WTC11 (cell line): Measurements from ENCODE around the gene ZNRF2. TPM values are rescaled to one million over a fixed set of nuclear protein-coding genes. Genes with fewer than 3 reads are reported as not detected.

ENCODE experiments used
- ATAC-seq: fragments of 200-7000 bp; cut with Tn5 transposase; 2 replicates; pipeline ENCODE4 v1.10.0; 2021; ENCODE audit warnings: mild to moderate bottlenecking, moderate library complexity
- CTCF ChIA-PET: fragments of 300-600 bp; sonication (Branson Sonifier 250); formaldehyde crosslinking; loops from one replicate; lab custom pipeline; 2021; ENCODE audit warnings: antibody characterized with exemption; lab: Charles Lee
- POLR2A ChIA-PET: fragments of 350-600 bp; sonication (Branson Sonifier 250); formaldehyde crosslinking; loops from one replicate; lab custom pipeline; 2021; ENCODE audit warnings: antibody characterized with exemption; lab: Charles Lee
- DNase-seq: peaks from one replicate; pipeline ENCODE4 v3.0.0; 2021; ENCODE audit warnings: low spot score
- H3K27ac Mint-ChIP-seq: 2 replicates; pipeline ENCODE4 v1.8.0; 2021; ENCODE audit warnings: mixed read lengths
- H3K27me3 Mint-ChIP-seq: 2 replicates; pipeline ENCODE4 v1.8.0; 2021; ENCODE audit warnings: low read depth, mild to moderate bottlenecking, moderate library complexity, mixed read lengths
- H3K36me3 Mint-ChIP-seq: 2 replicates; pipeline ENCODE4 v1.8.0; 2021; ENCODE audit warnings: mixed read lengths
- H3K4me1 Mint-ChIP-seq: 2 replicates; pipeline ENCODE4 v1.8.0; 2022; ENCODE audit warnings: mixed read lengths
- H3K4me3 Mint-ChIP-seq: 2 replicates; pipeline ENCODE4 v1.8.0; 2021; ENCODE audit warnings: mild to moderate bottlenecking, moderate library complexity, mixed read lengths
- H3K9me3 Mint-ChIP-seq: 2 replicates; pipeline ENCODE4 v1.8.0; 2021; ENCODE audit warnings: mixed read lengths
- ARID4B ChIP-seq: sonication (generic); formaldehyde crosslinking; IDR thresholded peaks from 2 replicates; pipeline ENCODE4 v1.8.0; 2023; ENCODE audit warnings: missing genetic modification reagents, mild to moderate bottlenecking, borderline replicate concordance
- ESRRA ChIP-seq: sonication (generic); formaldehyde crosslinking; IDR thresholded peaks from 2 replicates; pipeline ENCODE4 v1.8.1; 2022; ENCODE audit warnings: mild to moderate bottlenecking, missing genetic modification reagents, borderline replicate concordance
- FOXK1 ChIP-seq: sonication (generic); formaldehyde crosslinking; IDR thresholded peaks from 2 replicates; pipeline ENCODE4 v1.8.0; 2022; ENCODE audit warnings: mild to moderate bottlenecking, moderate library complexity, missing genetic modification reagents
- JUN ChIP-seq: sonication (generic); formaldehyde crosslinking; IDR thresholded peaks from 2 replicates; pipeline ENCODE4 v1.8.0; 2023; ENCODE audit warnings: mild to moderate bottlenecking, missing genetic modification reagents
- KAT7 ChIP-seq: sonication (generic); formaldehyde crosslinking; IDR thresholded peaks from 2 replicates; pipeline ENCODE4 v1.8.1; 2023; ENCODE audit warnings: missing genetic modification reagents, mild to moderate bottlenecking, borderline replicate concordance
- MYBL2 ChIP-seq: sonication (generic); formaldehyde crosslinking; IDR thresholded peaks from 2 replicates; pipeline ENCODE4 v1.8.1; 2023; ENCODE audit warnings: mild to moderate bottlenecking, moderate library complexity, missing genetic modification reagents
- NR1H2 ChIP-seq: sonication (generic); formaldehyde crosslinking; IDR thresholded peaks from 2 replicates; pipeline ENCODE4 v1.9.0; 2021; ENCODE audit warnings: mild to moderate bottlenecking, moderate library complexity, missing genetic modification reagents
- PRDM15 ChIP-seq: sonication (generic); formaldehyde crosslinking; IDR thresholded peaks from 2 replicates; pipeline ENCODE4 v1.8.0; 2022; ENCODE audit warnings: missing genetic modification reagents
- PRRX2 ChIP-seq: fragments of 250-450 bp; sonication (Bioruptor Pico); IDR thresholded peaks from 2 replicates; pipeline ENCODE4 v1.8.0; 2021; ENCODE audit warnings: mild to moderate bottlenecking
- SOX15 ChIP-seq: fragments of 250-450 bp; sonication (Bioruptor Pico); IDR thresholded peaks from 2 replicates; pipeline ENCODE4 v1.9.0; 2021; ENCODE audit warnings: mild to moderate bottlenecking
- ZNF121 ChIP-seq: sonication (generic); formaldehyde crosslinking; IDR thresholded peaks from 2 replicates; pipeline ENCODE4 v1.8.0; 2023; ENCODE audit warnings: missing genetic modification reagents
- ZNF263 ChIP-seq: sonication (generic); formaldehyde crosslinking; IDR thresholded peaks from 2 replicates; pipeline ENCODE4 v1.8.1; 2022; ENCODE audit warnings: low read depth, mild to moderate bottlenecking, moderate library complexity, missing genetic modification reagents
- ZNF416 ChIP-seq: fragments of 250-450 bp; sonication (Bioruptor Pico); IDR thresholded peaks from 2 replicates; pipeline ENCODE4 v1.9.0; 2021; ENCODE audit warnings: mild to moderate bottlenecking, inconsistent platforms
- total RNA-seq: library from RNA; stranded (reverse); gene quantifications from 3 replicates; pipeline ENCODE4 v1.2.3, GENCODE V29; 2021
- TF ChIP-seq, protein P1 (sequence below): sonication (generic); formaldehyde crosslinking; IDR thresholded peaks from 2 replicates; pipeline ENCODE4 v1.8.0; 2022; ENCODE audit warnings: mild to moderate bottlenecking, missing genetic modification reagents
- TF ChIP-seq, protein P2 (sequence below): sonication (generic); formaldehyde crosslinking; IDR thresholded peaks from 2 replicates; pipeline ENCODE4 v1.8.1; 2022; ENCODE audit warnings: mild to moderate bottlenecking, missing genetic modification reagents, moderate library complexity, borderline replicate concordance

Gene ZNRF2
- total RNA-seq, 1 experiment from 2014 or later = 18.2 TPM

DNA sequence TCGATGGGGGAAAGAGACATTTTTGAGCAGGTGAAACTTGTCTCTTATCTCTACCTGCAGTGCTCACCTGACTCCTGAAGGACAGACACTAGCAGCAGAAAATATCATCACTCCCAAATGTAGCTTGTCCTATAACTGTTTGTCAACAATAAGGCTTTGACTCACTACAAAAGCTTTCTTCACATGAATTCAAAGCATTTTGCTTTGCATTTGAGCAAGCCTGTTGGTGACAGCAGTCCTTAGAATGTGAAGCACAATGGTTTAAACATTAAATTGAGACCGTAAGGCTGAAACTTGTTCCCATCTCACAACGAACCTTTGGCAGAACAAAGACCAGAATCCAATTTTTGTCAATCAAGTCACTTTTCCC lies 30.6 kb upstream of the ZNRF2 start (continued):
- no peak for TF ChIP-seq PRDM15 (CRISPR knock-in tag)
- no peak for TF ChIP-seq NR1H2 (CRISPR knock-in tag)

DNA sequence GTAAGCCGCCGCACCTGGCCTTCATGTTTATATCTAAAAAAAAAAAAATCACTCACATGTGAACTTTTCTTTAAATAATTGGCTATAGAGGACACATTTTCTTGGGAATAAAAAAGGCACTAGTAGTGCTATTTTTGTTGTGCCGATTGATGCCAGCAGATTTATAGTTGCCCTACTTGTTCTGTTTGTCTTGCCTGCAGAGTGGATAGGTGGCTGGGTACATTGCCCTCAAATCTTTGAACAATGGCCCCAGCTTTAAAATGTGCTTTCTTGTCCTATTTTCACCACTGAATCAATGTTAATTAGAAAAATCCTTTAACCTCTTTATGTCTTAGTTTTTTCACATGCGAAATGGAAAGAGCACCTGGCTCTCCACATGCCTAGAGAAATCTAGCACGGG lies 30.1 kb upstream of the ZNRF2 start:
- Mint-ChIP-seq H3K36me3 (no peaks in the 10 kb centered on the region), H3K4me3 (no peak overlapping the region), H3K4me1 (no peaks in the 10 kb centered on the region), H3K27me3 (no peaks in the 10 kb centered on the region), H3K9me3 (no peaks in the 10 kb centered on the region), H3K27ac (no peak overlapping the region)
- no peak for TF ChIP-seq SOX15 (CRISPR knock-in tag)
- TF ChIP-seq ZNF416 (CRISPR knock-in tag) = no peak
- no peak for TF ChIP-seq ESRRA (CRISPR knock-in tag)
- TF ChIP-seq, protein P1, sequence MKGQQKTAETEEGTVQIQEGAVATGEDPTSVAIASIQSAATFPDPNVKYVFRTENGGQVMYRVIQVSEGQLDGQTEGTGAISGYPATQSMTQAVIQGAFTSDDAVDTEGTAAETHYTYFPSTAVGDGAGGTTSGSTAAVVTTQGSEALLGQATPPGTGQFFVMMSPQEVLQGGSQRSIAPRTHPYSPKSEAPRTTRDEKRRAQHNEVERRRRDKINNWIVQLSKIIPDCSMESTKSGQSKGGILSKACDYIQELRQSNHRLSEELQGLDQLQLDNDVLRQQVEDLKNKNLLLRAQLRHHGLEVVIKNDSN (CRISPR knock-in tag) = no peak
- no peak for TF ChIP-seq PRRX2 (CRISPR knock-in tag)
- TF ChIP-seq PRDM15 (CRISPR knock-in tag) = no peak
- ATAC-seq = no peak
- ChIA-PET CTCF (no interaction called here), POLR2A (no interaction called here)
- no peak for DNase-seq

DNA sequence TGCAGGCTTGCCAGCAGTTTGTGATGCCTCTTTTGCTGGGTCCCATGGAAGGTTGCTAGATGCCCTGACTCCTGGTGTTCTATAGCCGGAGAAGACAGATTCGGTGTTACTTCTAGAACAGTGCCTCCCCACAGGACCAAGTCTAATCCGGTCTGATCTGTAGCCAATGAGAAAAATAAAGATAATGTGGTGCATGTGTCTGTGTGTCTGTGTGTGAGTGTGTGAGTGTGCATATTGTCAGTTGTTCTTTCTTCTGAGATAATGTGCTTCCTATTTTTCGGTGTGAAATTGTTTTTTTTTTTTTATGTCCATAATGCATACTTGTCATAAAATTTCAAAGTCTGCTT lies 29.7 kb upstream of the ZNRF2 start:
- Mint-ChIP-seq H3K36me3 (no peaks in the 10 kb centered on the region), H3K27ac (no peak overlapping the region), H3K27me3 (no peaks in the 10 kb centered on the region), H3K9me3 (no peaks in the 10 kb centered on the region), H3K4me3 (no peak overlapping the region), H3K4me1 (no peaks in the 10 kb centered on the region)
- no peak for ATAC-seq
- no peak for DNase-seq
- ChIA-PET CTCF (interaction anchor here (0.7 kb wide), 1 partner anchor 90 kb away, joined by 5 read pairs; no protein-coding TSS in a partner anchor), POLR2A (interaction anchor here (0.6 kb wide), 1 partner anchor 73 kb away, joined by 3 read pairs; no protein-coding TSS in a partner anchor)
- TF ChIP-seq FOXK1 = no peak
- no peak for TF ChIP-seq ZNF121 (CRISPR knock-in tag)
- TF ChIP-seq, protein P2, sequence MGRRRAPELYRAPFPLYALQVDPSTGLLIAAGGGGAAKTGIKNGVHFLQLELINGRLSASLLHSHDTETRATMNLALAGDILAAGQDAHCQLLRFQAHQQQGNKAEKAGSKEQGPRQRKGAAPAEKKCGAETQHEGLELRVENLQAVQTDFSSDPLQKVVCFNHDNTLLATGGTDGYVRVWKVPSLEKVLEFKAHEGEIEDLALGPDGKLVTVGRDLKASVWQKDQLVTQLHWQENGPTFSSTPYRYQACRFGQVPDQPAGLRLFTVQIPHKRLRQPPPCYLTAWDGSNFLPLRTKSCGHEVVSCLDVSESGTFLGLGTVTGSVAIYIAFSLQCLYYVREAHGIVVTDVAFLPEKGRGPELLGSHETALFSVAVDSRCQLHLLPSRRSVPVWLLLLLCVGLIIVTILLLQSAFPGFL (CRISPR knock-in tag) = no peak
- no peak for TF ChIP-seq PRRX2 (CRISPR knock-in tag)
- no peak for TF ChIP-seq PRDM15 (CRISPR knock-in tag)
- no peak for TF ChIP-seq JUN (CRISPR knock-in tag)
- TF ChIP-seq ZNF263 (CRISPR knock-in tag) = no peak
- no peak for TF ChIP-seq ARID4B (CRISPR knock-in tag)
- no peak for TF ChIP-seq MYBL2 (CRISPR knock-in tag)
- TF ChIP-seq KAT7 (CRISPR knock-in tag) = no peak
